CD4-positive, CD25-positive, alpha-beta regulatory T cell (primary cell): ENCODE measurements around the gene PTPRT. TPM values are rescaled to one million over a fixed set of nuclear protein-coding genes. Genes with fewer than 3 reads are reported as not detected.

Experiments
- ATAC-seq, 2 donors: fragments of 150-1000 bp; cut with Tn5 transposase; one replicate each; pipeline ENCODE4 v1.10.0; 2021; ENCODE audit warnings: low read depth in 2 of 2, moderate number of reproducible peaks in 2 of 2, moderate library complexity in 1 of 2
- DNase-seq, 3 donors: peaks; one replicate each; pipeline versions ENCODE4 v3.0.0 to v3.0.0-alpha.2; 2012 to 2022; ENCODE audit warnings: mixed read lengths in 1 of 3
- H3K27ac ChIP-seq: one replicate; pipeline ENCODE4 v1.7.0; 2013; ENCODE audit warnings: mild to moderate bottlenecking, low read length; ENCODE audit not compliant: insufficient read depth, poor library complexity, severe bottlenecking
- H3K27me3 ChIP-seq: one replicate; pipeline ENCODE4 v1.7.0; 2013; ENCODE audit warnings: low read length; ENCODE audit not compliant: control insufficient read depth, insufficient read depth
- H3K36me3 ChIP-seq: one replicate; pipeline ENCODE4 v1.7.0; 2013; ENCODE audit warnings: mild to moderate bottlenecking, low read length, moderate library complexity; ENCODE audit not compliant: control insufficient read depth, insufficient read depth
- H3K4me1 ChIP-seq: 2 replicates; pipeline ENCODE4 v1.7.0; 2013; ENCODE audit warnings: mild to moderate bottlenecking, low read length; ENCODE audit not compliant: insufficient read depth, control insufficient read depth, poor library complexity, severe bottlenecking
- H3K4me3 ChIP-seq: one replicate; pipeline ENCODE4 v1.7.0; 2013; ENCODE audit warnings: low read depth, mild to moderate bottlenecking, low read length, moderate library complexity
- H3K9me3 ChIP-seq, 2 experiments: 1 replicate in 1 of 2; 2 replicates in 1 of 2; pipeline ENCODE4 v1.7.0; 2013; ENCODE audit warnings: low read length in 2 of 2, mild to moderate bottlenecking in 1 of 2, moderate library complexity in 1 of 2; ENCODE audit not compliant: control insufficient read depth in 2 of 2
- H3K27ac Mint-ChIP-seq, 3 donors: one replicate each; pipeline ENCODE4 v1.8.0; 2020 to 2022; ENCODE audit warnings: mild to moderate bottlenecking in 3 of 3, mixed read lengths in 3 of 3, moderate library complexity in 2 of 3
- H3K27me3 Mint-ChIP-seq: one replicate; pipeline ENCODE4 v1.8.0; 2022; ENCODE audit warnings: mild to moderate bottlenecking, mixed read lengths
- H3K36me3 Mint-ChIP-seq: one replicate; pipeline ENCODE4 v1.8.0; 2020; ENCODE audit warnings: mixed read lengths
- H3K4me1 Mint-ChIP-seq, 4 donors: one replicate each; pipeline ENCODE4 v1.8.0; 2020 to 2022; ENCODE audit warnings: mixed read lengths in 4 of 4, mild to moderate bottlenecking in 1 of 4
- H3K4me3 Mint-ChIP-seq, 4 donors: one replicate each; pipeline ENCODE4 v1.8.0; 2020 to 2022; ENCODE audit warnings: mild to moderate bottlenecking in 4 of 4, mixed read lengths in 4 of 4, moderate library complexity in 3 of 4
- H3K9me3 Mint-ChIP-seq, 7 donors: one replicate each; pipeline ENCODE4 v1.8.0; 2020 to 2022; ENCODE audit warnings: mixed read lengths in 7 of 7, mild to moderate bottlenecking in 3 of 7, moderate library complexity in 2 of 7
- polyA plus RNA-seq, 4 donors: library from polyadenylated mRNA; unstranded; fragments of 300-500 nt; fragmentation: Illumina TruSeq; gene quantifications; one replicate each; pipeline ENCODE4 v1.2.3, GENCODE V29; 2021
- total RNA-seq: library from RNA; stranded (reverse); gene quantifications from one replicate; pipeline ENCODE4 v1.2.3, GENCODE V29; 2022

PTPRT gene
- total and polyA plus RNA-seq, 5 donors from 2014 or later, result not detected

DNA sequence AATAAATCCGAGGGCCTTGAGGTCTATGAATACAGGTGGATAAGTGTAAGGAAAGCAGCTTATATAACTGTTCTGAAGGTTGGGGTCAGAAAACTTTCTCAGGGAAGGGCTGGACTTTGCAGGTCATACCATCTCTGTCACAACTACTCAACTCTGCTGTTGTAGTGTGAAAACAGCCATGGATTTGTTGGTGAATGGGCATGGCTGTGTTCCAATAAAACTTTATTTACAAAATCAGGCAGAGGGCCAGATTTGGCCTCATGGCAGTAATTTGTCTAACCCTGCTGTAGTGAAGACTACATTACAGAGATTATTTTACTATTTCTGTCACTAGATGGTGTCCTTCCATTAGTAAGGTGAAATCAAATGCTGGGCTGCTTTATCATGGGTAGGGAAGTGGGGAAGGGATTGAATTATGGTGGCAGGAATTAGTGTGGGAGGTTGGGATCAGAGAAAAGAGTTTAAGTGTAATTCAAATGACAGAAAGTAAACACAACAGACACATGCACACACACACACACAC lies 1161.9 kb downstream of the PTPRT start:
- no peak overlapping the region for H3K4me3 ChIP-seq
- H3K4me1 ChIP-seq, result no peaks in the 10 kb centered on the region
- ATAC-seq, result no peak
- Mint-ChIP-seq H3K27me3 (no peaks in the 10 kb centered on the region), H3K36me3 (no peaks in the 10 kb centered on the region), H3K4me1 (no peaks in the 10 kb centered on the region), H3K4me3 (no peak overlapping the region), H3K9me3 (peaks cover 0 to 7% (median 2%) of the 10 kb centered on the region in 7 donors), H3K27ac (no peak overlapping the region)
- DNase-seq, result no peak
- H3K36me3 ChIP-seq, result no peaks in the 10 kb centered on the region
- H3K9me3 ChIP-seq, result no peaks in the 10 kb centered on the region
- no peaks in the 10 kb centered on the region for H3K27me3 ChIP-seq
- no peak overlapping the region for H3K27ac ChIP-seq

DNA sequence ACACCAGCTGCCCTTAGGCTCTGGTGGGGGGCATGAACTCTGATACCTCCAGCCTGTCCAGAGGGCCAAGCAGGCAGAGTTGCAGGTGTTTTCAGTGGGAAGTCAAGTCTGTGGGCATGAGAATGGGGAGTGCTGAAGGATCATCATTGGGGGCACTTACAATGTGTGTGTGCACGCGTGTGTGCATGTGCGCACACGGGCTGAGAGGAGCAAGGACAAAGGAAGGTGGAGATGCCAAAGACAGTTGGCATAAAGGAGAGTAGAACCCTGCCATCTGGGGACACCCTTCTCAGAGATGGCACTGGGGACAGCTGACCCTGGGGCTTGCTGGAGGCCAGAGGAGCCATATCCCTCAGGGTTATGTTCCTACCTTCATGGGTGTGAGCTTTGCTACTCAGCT lies 1163.1 kb downstream of the PTPRT start:
- H3K27ac Mint-ChIP-seq, result no peak overlapping the region

DNA sequence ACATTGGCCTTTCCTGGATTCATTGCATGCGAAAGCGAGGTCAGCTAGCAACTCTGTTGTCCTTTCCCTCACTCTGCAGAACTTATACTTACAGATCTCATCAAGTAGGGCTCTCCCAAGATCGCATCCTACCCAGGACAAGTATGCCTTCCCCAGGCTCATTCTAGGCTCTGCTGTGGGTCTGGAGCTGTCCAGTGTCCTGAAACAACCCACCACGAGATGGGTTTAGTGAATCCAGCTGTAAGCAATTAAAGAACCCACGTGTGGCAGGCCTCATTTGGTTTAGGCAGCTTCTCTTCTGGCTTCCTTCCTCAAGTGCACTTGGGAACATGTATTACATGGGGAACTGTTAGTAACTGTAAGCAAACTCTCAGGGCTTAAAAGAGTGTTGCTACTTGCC lies 1165.1 kb downstream of the PTPRT start:
- no peak overlapping the region for H3K27ac Mint-ChIP-seq
- ATAC-seq (no peak), DNase-seq (no peak)
- H3K4me1 ChIP-seq, result no peaks in the 10 kb centered on the region
- no peak overlapping the region for H3K27ac ChIP-seq
- H3K27me3 Mint-ChIP-seq, result no peaks in the 10 kb centered on the region
- no peaks in the 10 kb centered on the region for H3K4me1 Mint-ChIP-seq
- H3K9me3 Mint-ChIP-seq, result peaks cover 0 to 13% (median 4%) of the 10 kb centered on the region in 7 donors
- no peaks in the 10 kb centered on the region for H3K36me3 ChIP-seq
- no peak overlapping the region for H3K4me3 Mint-ChIP-seq
- H3K36me3 Mint-ChIP-seq, result no peaks in the 10 kb centered on the region
- no peaks in the 10 kb centered on the region for H3K27me3 ChIP-seq
- H3K4me3 ChIP-seq, result no peak overlapping the region
- no peaks in the 10 kb centered on the region for H3K9me3 ChIP-seq

More for the DNA sequence above, 1163.1 kb downstream of the PTPRT start:
- H3K4me3 Mint-ChIP-seq, result no peak overlapping the region
- no peaks in the 10 kb centered on the region for H3K4me1 ChIP-seq
- H3K9me3 ChIP-seq, result no peaks in the 10 kb centered on the region
- no peak for DNase-seq
- H3K27ac ChIP-seq, result no peak overlapping the region
- no peaks in the 10 kb centered on the region for H3K27me3 ChIP-seq
- ATAC-seq, result no peak
- H3K4me1 Mint-ChIP-seq, result no peaks in the 10 kb centered on the region
- H3K27me3 Mint-ChIP-seq, result no peaks in the 10 kb centered on the region
- peaks cover 0 to 7% (median 4%) of the 10 kb centered on the region in 7 donors for H3K9me3 Mint-ChIP-seq
- H3K4me3 ChIP-seq, result no peak overlapping the region
- H3K36me3 ChIP-seq, result no peaks in the 10 kb centered on the region
- H3K36me3 Mint-ChIP-seq, result no peaks in the 10 kb centered on the region
